ENCODE data around the gene DKK3.

Gene DKK3

GRCh38 chr11:11980841-11981308 lies 27.6 kb downstream of the DKK3 start:
- no peak for DNase-seq

GRCh38 chr11:11980200-11980599 lies 28.2 kb downstream of the DKK3 start:
- no peak for DNase-seq

DNA sequence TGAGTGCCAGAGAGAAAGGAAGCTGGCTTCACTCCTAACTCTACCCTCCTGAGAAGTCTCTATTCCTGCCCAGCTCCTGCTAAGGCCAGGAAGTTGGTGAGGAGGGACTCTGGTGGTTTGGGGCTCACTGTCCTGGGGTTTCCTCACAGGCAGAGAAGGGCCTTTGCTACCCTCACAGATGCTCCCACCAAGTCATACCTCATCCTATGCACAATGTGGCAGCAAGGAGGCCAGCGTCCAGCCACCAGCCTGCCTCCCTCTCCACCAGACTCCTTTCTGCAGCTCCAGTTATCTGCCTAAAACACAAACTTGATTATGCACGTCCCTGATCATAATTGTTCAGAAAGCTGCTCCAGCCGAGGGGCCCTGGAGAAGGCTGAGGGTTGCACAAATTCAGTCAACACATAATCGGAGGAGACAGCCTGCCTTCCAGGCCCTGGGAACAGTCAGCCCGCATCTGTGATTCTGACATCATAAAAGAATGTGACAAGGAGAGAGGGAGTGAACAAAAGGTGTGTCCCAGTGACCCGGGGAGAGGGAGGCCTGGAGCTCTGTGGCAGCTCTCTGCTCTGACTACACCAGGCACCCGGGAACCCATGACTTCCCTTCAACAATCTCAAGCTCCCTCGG lies 28.8 kb downstream of the DKK3 start:
- no peak for DNase-seq

DNA sequence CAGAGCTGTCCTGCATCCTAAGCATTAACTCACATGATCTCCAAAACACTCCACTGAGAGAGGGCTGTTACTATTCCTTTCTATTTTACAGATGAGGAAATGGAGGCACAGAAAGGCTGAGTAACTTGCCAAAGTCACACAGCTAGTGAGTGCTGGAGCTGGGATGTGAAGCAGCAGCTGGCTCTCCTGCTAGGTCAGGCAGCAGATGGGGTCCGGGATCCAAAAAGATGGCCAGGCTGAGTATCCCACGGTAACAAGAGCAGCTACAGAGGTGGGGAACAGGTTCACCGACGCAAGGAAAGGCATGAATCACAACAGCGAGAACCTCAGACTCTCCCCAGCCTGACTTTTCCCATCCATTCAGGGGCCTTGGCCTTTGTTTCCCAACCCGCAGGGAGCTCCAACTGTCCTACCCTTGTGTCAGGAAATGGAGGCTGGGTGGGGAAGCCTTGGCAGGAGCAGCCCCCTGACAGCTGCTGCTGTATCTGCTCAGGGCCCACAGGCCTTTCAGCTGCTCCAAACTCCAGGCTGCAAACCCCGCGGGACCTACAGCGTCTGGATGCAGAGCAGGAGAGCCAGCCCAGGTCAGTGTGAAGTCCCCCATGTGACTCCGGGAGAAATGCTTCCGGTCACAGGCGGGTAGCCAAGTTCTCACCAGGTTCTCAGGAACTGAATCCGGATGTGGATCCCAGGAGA lies 29.5 kb downstream of the DKK3 start:
- no peak for DNase-seq

DNA sequence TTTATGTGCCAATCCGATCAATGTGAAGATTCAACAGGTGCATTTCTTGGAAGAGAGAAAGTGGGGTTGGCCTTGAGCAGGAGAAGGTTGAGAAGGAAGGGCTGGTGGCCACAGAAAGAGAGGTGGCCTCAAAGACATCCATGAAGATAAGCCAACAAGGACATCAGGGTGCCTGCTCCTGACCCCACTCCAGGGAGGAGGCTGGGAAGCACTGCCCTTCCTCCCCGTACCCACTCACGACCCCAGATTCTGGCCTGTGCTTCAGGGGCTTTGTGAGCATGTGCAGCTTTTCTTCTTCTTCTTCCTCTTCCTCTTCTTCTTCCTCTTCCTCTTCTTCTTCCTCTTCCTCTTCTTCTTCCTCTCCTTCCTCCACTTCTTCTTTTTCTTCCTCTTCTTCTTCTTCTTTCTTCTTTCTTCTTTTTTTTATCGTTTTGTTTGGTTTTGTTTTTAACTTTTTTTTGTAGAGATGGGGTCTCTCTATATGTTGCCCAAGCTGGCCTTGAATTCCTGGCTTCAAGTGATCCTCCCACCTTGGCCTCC lies 30.3 kb downstream of the DKK3 start:
- no peak for DNase-seq

GRCh38 chr11:11977206-11977938 lies 31.1 kb downstream of the DKK3 start:
- no peak for DNase-seq

DNA sequence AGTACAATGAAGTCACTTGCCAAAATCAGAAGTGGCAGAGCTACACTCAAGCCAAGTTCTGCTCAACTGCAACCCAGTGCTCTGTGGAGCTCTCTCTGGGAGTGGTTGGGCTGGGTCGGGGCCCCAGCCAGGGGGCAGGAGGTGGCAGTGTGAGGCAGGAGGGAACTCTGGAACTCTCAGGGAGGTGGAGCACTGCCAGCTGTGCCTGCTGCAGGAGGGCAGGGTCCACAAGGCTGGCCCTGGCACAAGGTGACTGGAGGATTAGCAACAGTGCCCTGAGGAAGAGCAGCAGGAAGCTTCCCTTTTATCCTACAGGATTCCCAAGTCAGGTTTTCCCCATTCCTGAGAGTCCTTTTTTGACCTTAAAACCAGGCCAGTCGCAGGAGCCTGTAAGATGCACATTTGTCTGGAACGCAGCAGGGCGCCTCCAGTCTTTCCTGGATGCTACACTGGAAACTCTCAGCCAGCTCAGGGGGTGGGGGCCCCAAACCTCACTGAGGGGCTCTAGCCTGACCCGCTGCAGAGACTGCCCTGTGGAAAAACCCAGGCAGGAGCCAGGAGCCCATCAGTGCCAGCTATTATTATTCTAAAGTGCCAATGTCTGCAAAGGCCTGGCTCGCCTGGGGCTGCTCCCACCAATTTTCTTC lies 31.8 kb downstream of the DKK3 start:
- no peak for DNase-seq

- DNase-seq, result no peak
Observed at GRCh38 chr11:11975201-11976092, 33.0 kb downstream of the DKK3 start.

DNA sequence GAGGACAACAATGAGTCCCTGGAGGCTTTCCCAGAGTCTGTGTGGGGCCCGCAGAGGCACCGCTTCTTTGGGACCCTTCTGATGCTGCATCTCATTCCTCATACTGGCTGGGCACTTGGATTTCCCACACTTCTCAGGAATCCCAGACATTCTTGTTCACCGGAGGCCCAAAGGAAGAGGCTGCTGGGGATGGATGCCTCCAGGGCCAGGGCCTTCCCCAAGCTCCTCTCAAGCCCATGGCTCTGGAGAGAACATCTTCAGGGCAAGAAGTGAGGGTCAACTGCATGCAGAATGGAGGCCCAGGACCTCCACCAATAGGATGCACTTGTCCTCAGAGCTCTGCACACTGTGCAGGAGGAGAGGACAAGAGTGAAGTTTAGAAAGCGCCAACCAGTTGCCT lies 34.6 kb downstream of the DKK3 start:
- no peak for DNase-seq

- DNase-seq, result no peak
Observed at GRCh38 chr11:11973361-11973800, 35.0 kb downstream of the DKK3 start.

- DNase-seq, result no peak
Observed at GRCh38 chr11:11972730-11973341, 35.6 kb downstream of the DKK3 start.

DNA sequence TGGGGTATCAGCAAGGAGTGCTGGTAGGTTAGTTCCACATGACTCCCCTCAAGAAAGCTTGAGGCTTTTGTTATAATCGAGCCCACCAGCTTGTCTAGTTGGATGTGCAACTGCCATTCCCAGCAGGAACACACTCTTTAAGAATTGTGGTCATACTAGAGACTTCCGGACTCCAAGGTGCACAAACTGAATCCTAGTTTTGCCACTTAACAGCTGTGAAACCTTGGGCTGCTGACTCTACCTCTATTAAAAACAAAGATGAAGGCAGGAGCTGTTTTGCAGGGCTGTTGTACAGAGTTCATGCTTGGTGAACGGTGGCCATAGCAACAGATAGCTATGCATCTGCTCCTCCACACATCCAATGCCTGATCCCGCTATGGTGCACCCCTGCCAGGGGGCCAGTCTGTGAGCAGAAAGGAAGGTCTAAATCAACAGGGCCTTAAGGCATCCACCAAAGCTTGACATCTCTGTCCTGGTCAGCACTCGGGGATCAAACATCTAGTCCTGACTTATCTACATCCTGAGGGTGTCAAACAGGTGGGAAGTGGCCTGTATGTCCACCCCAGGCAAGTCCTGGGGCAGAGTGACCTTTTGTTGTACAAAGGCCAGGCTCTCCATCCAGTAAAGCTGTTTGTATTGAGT lies 36.4 kb downstream of the DKK3 start:
- no peak for DNase-seq

DNA sequence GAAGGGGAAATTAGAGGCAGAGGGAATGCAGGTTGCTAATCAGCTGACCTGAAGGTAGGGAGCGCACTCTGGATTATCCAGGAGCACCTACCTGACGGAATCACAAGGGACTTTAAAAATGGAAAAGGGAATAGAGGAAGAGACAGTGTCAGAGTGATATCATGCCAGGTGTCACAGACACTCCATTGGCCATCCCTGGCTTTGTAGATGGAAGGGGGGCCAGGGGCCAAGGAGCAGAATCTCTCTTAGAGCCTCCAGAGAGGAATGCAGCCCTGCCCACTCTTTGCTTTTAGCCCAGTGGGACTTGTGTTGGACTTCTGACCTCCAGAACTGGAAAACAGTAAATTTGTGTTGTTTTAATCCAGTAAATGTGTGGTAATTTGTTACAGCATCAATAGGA lies 37.9 kb downstream of the DKK3 start:
- no peak for DNase-seq

GRCh38 chr11:11969380-11970215 lies 38.8 kb downstream of the DKK3 start:
- DNase-seq, result no peak

- DNase-seq, result no peak
Observed at GRCh38 chr11:11968511-11969280, 39.7 kb downstream of the DKK3 start.

DNA sequence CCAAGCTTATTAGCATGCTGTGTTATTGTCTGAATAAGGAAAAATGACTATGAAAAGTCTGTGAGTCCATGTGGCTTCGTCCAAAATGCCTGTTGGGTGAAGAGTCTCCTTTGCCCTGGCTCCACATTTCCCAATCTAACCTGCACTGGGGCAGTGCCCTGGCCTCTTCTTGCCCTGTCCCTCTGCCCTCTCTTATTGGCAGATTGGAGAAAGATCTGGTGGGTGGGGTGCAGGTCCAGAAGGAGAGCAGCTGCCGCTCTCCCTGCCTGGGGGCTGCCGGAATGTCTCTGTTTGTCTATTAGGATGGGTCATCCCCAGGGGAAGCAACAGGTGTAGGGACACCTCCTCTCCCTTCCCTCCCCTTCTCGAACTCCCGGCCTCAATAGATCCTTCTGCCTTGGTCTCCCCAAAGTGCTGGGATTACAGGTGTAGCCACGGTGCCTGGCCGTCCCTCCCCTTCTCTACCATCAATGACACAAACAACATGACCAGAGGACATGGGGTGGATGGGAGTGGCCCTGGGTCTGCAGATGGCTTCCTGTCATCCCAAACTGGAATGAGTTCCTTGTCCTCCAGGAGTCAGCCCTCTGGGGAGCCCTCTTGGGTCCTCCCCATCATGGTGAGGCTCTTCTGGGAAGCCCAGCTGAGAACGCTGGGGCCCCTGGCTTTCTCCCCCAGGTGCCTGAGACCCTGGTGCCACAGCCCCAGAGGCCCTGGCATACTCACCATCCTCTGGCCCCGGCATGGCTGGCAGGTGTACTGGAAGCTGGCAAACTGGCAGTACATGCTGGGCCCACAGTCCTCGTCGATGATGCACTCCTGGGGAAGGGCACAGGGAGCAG lies 40.5 kb downstream of the DKK3 start:
- DNase-seq, result no peak

- DNase-seq, result peak; percentile 52 to 67
Observed at GRCh38 chr11:11966826-11967668, 41.4 kb downstream of the DKK3 start.

All from activated CD4-positive, alpha-beta T cell treated with anti-CD3 and anti-CD28 coated beads for 4 hours (primary cell).